Brain microvascular endothelial cell (primary cell): ENCODE results near the gene MRPS5.

ENCODE experiments used
- DNase-seq: peaks from one replicate; pipeline ENCODE4 v3.0.0-alpha.2; 2020
- H3K27ac ChIP-seq: fragments of 250-450 bp; sonication (Bioruptor Pico); 2 replicates; pipeline ENCODE4 v1.5.1; 2020; ENCODE audit warnings: mild to moderate bottlenecking, moderate library complexity
- H3K27me3 ChIP-seq: fragments of 250-450 bp; sonication (Bioruptor Pico); replicated peaks from 2 replicates; pipeline ENCODE4 v1.5.1; 2020; ENCODE audit warnings: mild to moderate bottlenecking
- H3K36me3 ChIP-seq: fragments of 250-450 bp; sonication (Bioruptor Pico); replicated peaks from 2 replicates; pipeline ENCODE4 v1.5.1; 2020; ENCODE audit warnings: mild to moderate bottlenecking
- H3K4me3 ChIP-seq: 2 replicates; pipeline ENCODE4 v1.5.1; 2011; ENCODE audit warnings: low read depth, mild to moderate bottlenecking, control low read depth, low read length, moderate library complexity
- CTCF ChIP-seq: IDR thresholded peaks from 2 replicates; pipeline ENCODE4 v1.5.1; 2011; ENCODE audit warnings: low read depth, mild to moderate bottlenecking, moderate library complexity, low read length, control low read depth, inconsistent platforms; ENCODE audit errors: missing control alignments
- in situ Hi-C: cut with HindIII; loops from 2 replicates; pipeline ENCODE4 v1.10.0; 2017; ENCODE audit warnings: low sequenced_read_pairs, low pct_ligation_motif_present

MRPS5 gene

DNA sequence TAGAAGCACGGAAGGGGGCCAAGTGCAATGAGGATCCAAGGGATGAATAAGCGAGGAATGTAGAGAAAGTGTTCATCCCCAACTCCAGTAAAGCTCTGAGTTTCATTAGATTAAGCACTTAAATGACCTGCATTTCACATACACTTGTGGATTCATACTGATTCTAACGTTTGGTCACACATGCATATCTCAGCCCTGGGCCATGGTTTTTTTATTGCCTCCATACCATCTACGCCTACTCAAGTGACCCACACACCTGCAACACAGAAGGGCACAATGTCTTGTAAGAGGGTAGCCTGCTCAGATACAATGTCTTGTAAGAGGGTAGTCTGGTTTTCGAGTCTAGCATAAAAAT is 566 bp upstream of the MRPS5 start:
- no peaks in the 10 kb centered on the region for H3K27me3 ChIP-seq
- no peak overlapping the region for H3K27ac ChIP-seq
- no peak for DNase-seq
- TF ChIP-seq CTCF, result no peak
- peak overlapping the region; percentile 99 for H3K4me3 ChIP-seq
- in situ Hi-C loops, result no loop called here
- H3K36me3 ChIP-seq, result peaks cover 4% of the 10 kb centered on the region

DNA sequence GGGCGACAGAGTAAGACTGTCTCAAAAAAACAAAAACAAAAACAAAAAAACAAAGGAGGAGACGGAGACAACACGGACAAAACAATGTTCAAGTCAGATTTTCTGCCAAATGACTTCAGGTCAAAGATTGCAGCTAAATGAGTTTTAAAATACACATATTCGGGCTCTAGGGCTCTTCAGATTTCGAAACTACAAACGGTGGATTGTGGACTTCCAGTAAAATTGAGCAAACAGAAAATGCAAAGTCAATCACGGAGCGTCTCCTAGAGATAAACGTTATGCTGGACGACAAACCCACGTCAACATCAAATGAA is 558 bp downstream of the MRPS5 start:
- peaks cover 8% of the 10 kb centered on the region for H3K36me3 ChIP-seq
- in situ Hi-C loops, result no loop called here
- peak overlapping the region; percentile 99 for H3K4me3 ChIP-seq
- peak overlapping the region; percentile 98 for H3K27ac ChIP-seq
- no peaks in the 10 kb centered on the region for H3K27me3 ChIP-seq
- no peak for TF ChIP-seq CTCF
- no peak for DNase-seq

DNA sequence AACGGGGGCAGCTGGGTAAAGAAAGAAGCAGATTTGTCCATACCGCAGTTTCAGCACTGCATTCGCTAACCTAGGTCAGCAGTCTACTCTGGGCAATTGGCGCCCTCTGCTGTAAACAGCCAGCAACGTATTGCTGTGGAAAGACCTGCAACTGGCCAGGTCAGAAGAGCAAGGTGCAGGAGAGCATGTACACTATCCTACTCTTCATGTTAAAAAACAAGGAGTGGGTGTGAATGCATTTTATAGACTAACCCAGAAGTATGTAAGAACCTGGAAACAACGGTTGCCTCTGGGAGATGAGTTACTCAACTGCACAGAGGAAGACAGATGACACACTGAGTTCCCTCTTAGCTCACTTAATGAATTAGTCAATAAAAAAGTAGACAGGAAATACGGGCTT is 6.2 kb downstream of the MRPS5 start:
- Histone ChIP-seq H3K27me3 (no peaks in the 10 kb centered on the region), H3K27ac (no peak overlapping the region), H3K36me3 (peaks cover 35% of the 10 kb centered on the region), H3K4me3 (no peak overlapping the region)
- in situ Hi-C loops, result no loop called here
- TF ChIP-seq CTCF, result peak; percentile 92
- DNase-seq, result peak; percentile 34

DNA sequence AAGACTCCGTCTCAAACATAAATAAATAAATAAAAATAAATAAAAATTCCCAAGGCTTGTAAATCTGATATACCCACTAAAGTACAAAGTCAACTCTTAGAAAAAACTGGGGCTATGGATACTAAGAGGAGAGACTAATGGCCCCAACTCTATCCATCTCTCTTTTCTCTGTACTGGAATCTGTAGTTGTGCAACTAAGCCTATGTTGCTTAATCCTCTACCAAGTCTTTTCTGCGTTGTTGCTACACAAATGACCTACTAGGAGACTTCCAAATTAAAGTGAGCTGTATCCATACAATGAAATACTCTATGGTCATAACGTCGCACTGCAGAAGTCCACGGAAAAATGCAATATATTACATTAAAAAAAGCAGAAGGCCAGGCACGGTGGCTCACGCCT is 8.1 kb downstream of the MRPS5 start:
- in situ Hi-C loops, result no loop called here
- no peak for TF ChIP-seq CTCF
- Histone ChIP-seq H3K36me3 (peaks cover 40% of the 10 kb centered on the region), H3K27ac (no peak overlapping the region), H3K27me3 (no peaks in the 10 kb centered on the region), H3K4me3 (no peak overlapping the region)
- DNase-seq, result no peak

GRCh38 chr2:95110395-95110794 is 11.2 kb downstream of the MRPS5 start:
- Histone ChIP-seq H3K27ac (no peak overlapping the region), H3K36me3 (peaks cover 59% of the 10 kb centered on the region), H3K4me3 (no peak overlapping the region), H3K27me3 (no peaks in the 10 kb centered on the region)
- TF ChIP-seq CTCF, result no peak
- no peak for DNase-seq
- in situ Hi-C loops, result no loop called here

- Histone ChIP-seq H3K36me3 (peaks cover 51% of the 10 kb centered on the region), H3K4me3 (no peak overlapping the region), H3K27me3 (no peaks in the 10 kb centered on the region), H3K27ac (no peak overlapping the region)
- in situ Hi-C loops, result no loop called here
- TF ChIP-seq CTCF, result no peak
- DNase-seq, result no peak
Measured at GRCh38 chr2:95109260-95109659, 12.3 kb downstream of the MRPS5 start.
